GM19328 (cell line): Measurements from ENCODE around the gene ABLIM1.

ENCODE experiments used
- ATAC-seq: cut with Tn5 transposase; IDR thresholded peaks from one replicate; pipeline ENCODE4 v1.9.1; 2021; ENCODE audit warnings: mild to moderate bottlenecking, moderate library complexity; ENCODE audit not compliant: unreplicated experiment

ABLIM1 gene

DNA sequence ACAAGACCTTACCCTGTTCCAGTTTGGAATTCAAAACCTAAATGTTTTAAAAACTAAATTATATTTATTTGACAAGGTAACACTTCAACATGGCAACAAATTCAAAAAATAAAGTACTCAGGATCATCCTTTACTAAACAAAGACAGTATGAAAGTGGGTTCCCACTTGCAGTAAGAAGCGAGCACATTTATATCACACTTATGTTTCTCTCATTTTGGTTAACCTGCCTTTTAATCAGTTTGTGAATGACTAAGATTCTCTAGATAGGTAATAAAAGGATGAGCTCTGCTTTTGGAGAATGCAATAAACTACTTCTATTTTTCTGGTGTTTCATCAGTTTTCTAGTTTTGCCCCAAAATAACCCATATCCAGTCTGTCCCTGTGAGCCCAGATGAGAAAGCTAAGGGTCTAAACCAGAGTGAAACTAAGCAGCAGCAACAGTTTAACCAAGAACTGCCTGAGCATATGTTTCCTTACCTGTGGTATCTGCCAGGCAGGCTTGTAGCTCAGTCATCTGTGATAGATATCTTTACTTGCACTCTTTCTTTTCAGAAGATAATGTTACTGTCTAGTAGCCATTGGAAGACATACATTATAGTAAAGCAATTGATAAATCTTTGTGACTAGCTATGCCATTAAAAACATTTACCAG, 64.1 kb downstream of the ABLIM1 start:
- no peak for ATAC-seq

DNA sequence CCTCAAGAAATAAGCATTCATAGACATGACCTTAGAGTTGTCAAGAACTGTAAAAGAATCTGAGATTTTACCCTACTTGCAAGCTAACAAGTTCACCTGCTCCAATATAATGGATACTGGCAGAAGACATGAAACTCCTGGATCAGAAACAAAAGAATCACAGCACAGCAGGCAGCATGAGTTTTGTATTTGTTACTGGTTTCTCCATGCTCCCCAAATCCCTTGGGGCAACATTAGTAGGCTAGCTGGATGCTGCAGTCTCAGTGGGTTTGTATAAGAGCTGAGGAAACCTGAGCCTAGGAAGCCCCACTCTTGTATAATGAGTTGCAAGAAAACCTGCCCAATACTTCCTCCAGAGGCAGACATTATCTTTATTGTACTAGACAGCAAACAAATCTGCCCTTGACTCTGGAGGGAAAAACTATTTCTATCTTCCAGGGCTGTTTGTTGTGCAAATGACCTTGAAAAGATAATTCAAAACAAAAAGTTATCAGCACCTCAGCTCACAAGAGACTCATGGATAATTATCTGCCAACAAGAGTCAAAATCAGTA, 64.8 kb downstream of the ABLIM1 start:
- ATAC-seq = no peak

DNA sequence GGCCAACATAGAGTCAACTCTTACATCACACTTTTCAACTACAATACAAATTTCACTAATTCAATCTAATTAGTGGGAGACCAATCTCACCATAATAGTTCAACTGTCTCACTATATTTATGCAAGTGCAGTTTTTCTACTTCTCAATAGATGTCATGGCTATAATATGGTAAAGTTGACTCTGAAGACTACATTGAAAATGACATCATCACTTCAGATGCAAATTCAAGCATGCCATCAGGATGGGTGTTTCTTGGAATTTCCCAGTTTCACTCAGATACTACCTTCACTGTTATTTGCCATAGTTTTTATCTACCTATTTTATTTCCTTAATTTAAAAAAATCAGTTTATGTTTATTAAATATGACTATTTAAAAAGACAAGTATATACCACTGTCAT, 67.1 kb downstream of the ABLIM1 start:
- ATAC-seq = no peak

DNA sequence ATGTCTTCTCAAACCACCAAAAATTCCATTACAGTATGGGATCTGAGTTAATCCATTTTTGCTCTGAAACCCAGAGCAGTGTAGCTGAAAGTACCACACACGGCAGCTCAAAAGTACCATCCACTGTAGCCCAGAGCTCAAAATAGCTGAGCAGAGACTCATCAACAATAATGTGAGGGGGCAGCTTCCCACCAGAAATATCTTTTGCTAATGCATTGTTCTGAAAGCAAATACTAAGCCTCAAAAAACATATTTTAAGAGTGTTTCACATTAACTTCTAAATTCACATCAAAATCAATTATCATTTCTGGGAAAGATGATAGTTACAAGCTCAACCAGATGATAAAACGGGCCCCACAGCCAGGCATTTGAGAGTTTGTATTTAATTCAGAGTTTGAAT, 73.7 kb downstream of the ABLIM1 start:
- no peak for ATAC-seq

DNA sequence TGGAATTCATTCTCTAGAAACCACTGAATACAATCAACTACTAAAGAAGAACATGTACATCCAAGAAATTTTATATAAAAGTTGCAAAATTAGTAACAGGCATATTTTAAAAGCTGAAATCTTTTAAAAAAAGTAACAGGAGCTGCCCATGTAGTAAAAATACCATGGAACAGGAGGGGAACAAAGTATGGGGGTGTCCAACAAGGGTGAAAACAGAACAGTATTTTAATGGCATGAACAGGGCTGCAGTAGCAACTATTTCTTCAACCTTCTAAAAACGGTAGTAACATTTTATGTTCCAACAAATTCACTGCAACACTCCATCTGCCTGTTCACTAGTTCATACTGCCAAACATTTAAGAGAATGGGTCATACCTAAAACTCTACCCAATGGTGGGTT, 77.0 kb downstream of the ABLIM1 start:
- no peak for ATAC-seq

DNA sequence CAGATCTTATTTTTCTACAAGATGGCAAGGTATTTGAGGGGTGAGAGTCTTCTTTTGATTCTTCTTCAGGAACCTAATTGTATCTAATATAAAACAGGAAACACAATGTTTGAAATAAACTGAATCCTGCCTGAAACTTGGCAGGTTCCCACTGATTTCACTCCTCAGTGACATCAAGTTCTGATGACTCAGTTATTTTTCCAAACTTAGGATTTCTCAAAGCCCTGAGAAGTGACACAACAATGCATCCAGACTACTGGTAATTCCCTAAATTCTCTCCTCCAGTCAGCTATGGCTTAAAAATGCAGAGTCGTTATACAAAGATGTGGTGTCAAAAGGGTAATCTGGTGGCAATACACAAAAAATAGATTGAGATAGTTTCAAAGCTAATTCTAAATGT, 80.9 kb downstream of the ABLIM1 start:
- no peak for ATAC-seq

DNA sequence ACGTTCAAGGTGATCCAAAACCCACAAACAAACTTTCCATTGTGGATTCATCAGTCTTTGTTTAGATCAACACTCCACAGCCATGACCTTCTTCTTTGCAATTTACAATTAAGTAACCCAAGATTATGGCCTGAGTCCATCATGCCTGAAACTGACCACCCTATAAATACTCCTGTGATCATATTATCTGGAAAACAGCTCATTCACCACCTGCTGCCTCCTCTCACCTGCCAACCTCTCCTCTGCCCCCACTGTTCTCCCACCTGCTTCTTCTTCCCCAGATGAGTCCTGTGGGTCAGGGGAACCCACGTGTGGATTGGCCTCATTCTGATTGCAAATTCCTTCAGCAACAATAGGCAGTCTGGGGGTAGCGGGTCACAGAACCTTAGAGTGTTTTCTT, 81.4 kb downstream of the ABLIM1 start:
- ATAC-seq = no peak

DNA sequence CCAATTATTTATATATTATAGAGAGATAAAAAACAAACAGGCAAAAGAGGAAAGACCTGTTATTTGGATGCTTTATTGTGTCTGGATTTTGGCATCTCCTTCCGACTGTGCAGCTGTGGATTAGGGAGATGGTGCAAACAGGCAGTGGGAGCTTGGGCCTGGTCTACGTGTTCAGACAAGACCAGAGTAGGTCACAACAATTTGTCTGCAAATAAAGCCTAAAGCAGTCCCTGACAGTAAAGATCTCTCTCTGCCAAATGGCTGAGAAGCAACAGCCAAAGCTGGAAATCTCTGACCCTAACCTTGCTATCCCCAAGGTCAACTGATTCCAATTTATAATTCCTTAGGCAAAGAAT, 82.0 kb downstream of the ABLIM1 start:
- no peak for ATAC-seq

DNA sequence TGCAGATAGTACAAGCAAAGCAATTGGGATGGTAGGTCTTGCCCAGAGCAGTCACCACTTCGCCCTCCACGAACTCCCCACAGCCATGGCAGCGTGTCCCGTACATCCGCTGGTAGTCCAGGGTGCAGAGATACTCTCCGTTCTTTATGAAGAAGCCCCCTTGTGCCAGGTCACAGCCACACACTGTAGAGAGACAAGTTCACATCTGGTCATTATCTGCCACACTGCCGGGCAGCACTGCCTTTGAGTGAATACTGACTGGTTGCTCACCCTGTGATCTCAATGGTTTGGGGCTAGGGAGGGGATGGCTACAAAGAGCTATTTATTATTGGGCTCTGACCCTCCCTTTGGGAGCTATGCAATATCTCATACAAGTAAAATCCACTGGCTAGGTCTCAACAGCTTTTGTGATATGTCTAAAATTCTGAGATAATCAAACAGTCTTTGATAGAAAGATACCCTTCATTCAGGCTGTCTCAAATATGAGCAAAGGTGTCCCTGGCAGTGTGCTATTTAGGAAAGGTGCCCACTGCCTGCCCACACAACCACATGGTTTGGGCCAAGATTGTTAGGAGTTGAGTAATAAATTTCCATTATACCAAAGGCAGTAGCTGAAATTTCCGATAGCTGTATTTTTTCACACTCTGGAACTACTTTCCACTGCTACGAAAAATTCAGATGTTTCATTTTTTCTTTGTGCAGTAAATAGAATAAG, 82.5 kb downstream of the ABLIM1 start:
- ATAC-seq = no peak

DNA sequence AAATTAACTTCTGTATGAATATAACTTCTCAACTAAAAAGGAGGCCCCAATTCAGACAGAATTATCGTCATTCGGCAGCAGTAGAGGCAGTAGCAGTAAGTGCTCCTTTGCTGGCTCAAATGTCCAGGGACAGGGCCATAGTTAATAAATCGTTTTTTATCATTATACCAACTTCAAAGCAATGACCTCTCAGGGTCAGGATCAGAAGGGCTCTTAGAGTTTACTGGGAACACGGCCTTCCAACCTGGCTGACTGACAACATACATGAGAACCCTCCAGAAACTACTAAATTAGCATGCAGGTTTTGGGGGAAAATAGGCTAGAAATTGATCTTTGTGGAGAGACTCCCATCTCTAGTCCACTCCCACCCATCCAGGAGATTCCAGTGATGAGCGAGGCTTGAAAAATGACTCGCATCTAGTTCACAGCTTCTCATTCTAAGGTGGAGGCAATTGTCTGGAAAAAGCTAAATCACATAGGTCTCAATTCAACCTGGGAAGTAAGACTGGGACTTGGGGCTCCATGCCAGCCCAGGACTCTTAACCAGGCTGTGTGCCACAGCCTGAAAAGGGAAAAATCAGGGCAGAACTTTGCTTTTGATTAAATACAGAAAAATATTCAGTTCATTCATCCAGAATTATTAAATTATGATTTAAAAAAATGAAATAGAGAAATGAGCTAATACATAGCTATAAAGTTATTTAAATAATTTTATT, 84.6 kb downstream of the ABLIM1 start:
- no peak for ATAC-seq

DNA sequence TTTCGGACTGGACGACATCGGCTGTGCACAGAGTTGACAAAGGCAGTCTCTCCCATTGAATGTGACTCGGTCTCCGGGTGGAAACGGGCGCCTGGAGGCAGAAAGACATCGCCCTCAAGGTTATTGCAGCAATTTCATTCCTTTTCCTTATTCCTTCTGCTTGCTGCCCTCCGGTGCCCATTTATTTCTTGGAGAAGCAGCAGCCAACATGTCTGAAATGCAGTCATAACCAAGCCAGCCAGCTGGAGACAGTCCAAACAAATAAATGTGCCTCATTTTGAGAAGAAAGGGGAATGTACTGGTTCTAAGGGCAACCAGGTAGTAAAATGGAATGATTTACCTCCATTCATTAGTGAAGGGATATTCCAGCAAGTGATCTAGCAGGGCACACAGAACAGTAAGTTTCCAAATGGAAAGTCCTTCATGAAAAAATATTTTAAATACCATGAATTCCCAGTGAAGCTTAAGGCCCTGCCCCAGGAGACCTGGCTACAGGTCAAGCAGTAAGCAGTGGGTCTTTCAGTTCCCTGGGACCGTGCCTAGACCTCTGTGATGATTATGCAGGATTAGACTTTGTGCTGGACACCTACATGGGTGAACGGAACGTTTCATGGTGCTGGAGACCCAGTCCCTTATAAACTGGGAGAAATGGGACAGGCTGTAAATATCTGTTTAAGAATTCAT, 86.6 kb downstream of the ABLIM1 start:
- ATAC-seq = no peak

DNA sequence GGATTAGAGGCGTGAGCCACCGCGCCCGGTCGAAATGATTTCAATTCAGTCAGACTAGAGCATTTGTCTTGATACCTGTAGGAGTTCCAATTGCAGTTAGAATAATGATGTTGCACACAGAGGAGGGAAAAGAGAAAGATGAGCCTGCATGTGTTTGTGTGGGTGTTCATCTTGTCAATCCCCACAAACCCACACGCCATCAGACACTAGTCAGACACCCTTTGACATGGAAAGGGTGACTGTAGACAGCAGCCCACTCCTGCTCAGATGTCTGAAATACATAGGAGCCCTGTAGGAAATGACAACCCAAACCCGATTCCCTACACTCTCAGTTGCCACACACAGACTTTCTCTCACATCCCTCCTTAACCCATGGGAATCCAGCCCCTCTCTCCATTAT, 92.0 kb downstream of the ABLIM1 start:
- ATAC-seq = no peak

DNA sequence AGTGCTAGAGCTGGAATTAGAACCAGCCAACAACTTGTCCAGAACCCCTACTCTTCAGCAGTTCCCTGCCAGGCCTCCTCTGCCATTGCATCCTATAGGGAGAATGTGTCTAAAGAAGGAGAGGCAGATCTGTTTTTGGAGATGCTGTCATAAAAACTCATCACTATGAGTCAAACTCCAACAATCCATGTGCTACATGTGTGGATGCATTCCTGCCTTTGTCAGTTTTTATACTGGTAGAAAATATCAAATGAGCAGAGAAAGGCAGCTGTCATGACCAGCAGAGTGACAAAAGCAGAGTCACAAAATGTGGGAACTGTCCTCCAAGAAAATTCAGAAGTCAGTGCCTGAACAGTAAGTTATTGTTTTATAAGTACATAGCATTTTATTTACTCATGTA, 93.0 kb downstream of the ABLIM1 start:
- no peak for ATAC-seq

DNA sequence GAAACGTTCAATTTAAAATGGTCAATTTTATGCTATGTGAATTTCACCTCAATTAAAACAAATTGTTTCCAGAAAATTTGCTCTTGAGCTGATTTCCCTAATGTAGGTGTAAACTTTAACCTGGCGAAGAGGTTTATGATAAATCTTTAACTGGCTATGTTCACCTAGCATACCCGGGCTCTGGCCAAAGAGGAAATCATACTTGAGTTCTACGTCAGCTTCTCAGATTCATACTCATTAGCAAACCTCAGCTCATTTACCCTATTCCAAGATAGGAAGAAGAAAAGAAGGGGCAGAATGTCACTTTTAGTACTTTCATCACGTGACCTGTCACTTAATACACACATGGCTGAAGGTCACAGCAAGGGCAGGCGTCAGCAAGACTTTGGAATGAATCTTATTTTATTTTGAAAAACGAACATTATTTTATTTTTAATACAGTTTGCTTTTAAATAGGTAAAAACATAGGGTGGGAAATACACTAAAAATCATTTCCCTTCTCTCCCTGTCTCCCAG, 97.0 kb downstream of the ABLIM1 start:
- no peak for ATAC-seq

DNA sequence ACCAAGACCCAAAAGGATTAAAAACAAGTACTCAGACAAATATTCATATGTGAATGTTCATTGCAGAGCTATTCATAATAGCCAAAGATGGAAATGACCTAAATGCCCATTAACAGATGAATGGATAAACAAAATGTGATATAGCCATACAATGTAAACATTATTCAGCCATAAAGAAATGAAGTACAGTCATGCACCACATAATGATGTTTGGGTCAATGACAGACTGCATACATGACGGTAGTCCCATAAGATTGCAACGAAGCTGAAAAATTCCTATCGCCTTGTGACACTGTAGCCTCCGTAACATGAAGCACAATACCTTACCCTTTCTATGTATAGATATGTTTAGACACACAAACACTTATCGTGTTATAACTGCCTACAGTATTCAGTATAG, 97.9 kb downstream of the ABLIM1 start:
- ATAC-seq = no peak

DNA sequence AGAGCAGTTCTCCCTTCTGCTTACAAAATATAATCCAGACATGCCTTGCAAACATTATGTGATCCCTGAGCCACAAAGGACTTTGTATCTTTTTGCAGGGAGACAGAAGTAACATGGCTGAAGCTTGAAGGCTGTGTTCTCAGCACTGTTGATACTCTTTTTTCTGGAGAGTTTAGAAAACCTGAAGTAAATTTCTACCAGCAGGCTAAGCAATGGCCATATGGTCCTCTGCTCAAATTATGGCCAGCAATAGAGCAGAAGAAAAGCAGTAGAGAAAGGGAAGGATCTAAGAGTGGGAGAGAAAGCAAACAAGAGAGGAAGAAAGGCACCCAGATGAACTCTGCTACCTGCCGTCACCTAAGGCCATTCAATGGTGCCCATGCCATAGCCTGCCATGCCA, 98.4 kb downstream of the ABLIM1 start:
- no peak for ATAC-seq

DNA sequence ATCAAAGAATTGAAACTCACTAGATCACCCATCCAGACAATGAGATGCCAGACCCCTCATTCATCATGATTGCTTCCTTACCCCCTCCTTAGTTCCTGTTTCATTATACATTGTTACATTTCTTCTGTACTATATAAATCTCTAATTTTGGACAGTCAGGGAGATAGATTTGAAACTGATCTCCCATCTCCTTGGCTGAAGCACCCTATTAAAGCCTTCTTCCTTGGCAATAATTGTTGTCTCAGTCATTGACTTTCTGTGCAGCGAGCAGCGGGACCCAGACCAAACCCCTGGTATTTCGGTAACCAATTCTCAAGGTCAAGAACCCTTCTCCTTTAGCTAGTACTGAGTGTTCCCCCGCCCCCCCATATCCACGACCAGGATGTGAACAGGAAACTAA, 100.2 kb downstream of the ABLIM1 start:
- no peak for ATAC-seq

DNA sequence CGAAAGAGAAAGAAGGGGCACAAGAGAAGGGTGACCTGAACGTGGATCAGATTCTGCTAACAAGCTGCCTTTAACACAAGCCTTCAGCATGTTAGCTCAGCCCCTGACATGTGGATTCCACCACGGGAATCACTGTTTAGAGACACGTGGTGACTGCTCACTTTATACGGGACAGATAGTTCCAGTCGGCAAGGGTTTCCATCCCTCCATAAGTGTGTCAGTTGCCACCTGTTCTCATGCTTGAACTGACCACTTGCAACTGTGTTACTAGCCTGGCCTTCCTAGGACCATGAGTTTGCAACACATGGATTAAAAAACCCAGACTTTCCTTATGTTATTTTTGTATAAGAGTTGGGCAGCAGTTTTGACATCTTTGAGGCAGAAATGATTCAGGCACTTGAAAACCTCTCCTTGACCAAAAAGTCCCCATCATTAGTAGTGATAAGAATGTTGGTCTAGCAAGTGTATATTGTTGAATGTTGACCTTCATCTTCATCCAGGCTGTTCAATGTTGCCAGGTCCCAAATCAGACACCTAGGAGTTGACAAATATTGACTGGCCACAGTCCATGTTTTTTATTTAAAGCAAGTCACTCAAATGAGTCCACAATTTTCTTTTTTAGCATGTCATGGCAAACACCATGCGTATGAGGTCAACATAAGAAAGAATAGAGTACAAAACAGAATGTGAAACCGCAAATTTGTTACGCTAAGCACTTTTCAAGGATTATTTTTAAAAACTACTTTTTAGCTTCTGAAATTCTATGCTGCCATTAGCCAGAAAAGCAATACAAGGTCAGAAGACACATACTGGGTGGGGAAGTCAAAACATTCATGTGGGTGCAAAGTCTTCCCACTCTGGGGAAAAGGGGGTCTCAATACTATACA, 101.6 kb downstream of the ABLIM1 start:
- ATAC-seq = no peak

DNA sequence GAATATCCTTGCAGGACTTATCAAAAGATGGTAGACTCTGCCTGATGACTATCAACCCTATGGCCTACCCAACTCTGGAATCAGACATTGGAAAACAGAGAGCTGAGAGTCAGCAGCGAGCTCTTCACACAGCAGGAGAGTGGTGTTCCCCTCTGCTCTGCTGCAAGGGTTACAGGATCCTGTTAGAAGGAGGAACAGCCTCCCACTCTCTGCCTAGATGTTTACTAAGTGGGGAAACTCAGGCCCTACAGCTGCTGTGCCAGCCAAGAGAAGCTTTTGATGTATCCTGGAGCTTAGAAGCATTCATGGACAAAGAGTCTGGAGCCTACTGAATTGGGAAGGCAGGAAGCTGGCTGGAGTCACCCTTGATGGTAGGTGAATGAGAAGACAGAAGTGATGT, 104.6 kb downstream of the ABLIM1 start:
- ATAC-seq = no peak

DNA sequence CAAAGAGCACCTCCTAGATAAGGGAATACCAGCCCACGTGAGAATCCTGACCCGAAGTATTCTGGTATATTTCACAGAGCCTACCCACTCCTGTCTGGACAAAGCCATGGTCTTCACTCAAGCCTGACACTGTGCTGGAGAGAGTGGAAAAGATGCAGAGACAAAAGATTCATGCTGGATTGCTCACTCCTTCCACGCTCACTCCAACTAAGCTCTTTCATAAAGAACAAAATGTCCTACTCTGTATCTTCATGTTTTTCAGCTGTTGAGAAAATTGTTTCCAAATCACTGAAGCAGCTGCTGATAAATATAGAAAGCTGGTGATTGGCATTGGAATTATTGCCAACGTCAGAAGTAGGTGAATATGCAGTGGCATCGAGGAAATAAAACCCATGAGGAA, 106.0 kb downstream of the ABLIM1 start:
- no peak for ATAC-seq
